Measurements from ENCODE around the gene HS1BP3. TPM values are rescaled to one million over a fixed set of nuclear protein-coding genes. Genes with fewer than 3 reads are reported as not detected.
A peak's percentile ranks its signal among the peaks of the same experiment; 100 is the strongest.

Gene HS1BP3
- total RNA-seq, 1 experiment from 2014 or later: 17.1 TPM

DNA sequence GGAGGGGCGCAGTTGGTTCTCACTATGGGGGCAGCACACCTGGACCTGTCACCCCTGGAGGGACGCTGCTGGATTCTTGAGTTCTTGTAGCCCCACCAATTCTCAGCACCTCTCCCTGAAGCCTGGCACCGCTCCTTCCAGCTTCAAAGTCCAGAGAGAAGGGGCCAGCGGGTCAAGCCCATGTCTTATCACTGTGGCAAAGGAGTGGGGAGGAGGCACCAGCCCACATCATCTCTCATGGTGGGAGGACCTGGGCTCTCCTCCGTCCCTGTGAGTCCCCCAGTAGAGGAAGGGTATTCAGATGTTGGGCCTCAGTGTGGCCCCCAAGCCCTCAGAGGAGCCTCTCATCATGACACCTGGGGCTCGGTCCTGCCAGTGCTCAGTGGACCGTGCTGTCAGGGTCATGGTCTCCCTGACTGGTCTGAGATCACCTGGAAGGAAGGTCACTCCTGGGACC is 67.4 kb downstream of the HS1BP3 start:
- POLR2A ChIA-PET: interaction anchor here (2.1 kb wide), 1 partner anchor 136 kb away, joined by 7 read pairs; the partner anchor contains the start of gene RHOB
- DNase-seq (ENCODE audit: low read depth, low spot score): no peak

More for the DNA sequence above, 67.4 kb downstream of the HS1BP3 start:
- Histone ChIP-seq H4K20me1 (ENCODE audit: insufficient read depth) (no peaks in the 10 kb centered on the region), H3K36me3 (ENCODE audit: control insufficient read depth in 1 of 2, insufficient read depth in 2 of 2, low read length in 2 of 2) (no peaks in the 10 kb centered on the region), H3K4me3 (replicated peaks in 1 of 2; ENCODE audit: low read depth in 1 of 2, low read length in 2 of 2) (no peak overlapping the region), H3K27ac (ENCODE audit: low read depth, low read length) (peak overlapping the region; percentile 89), H3K4me1 (ENCODE audit: control insufficient read depth in 1 of 2, insufficient read depth in 2 of 2, low read length in 2 of 2) (peaks cover 56 to 65% of the 10 kb centered on the region in 2 experiments), H3K27me3 (ENCODE audit: insufficient read depth, low read length) (no peaks in the 10 kb centered on the region), H3K9me3 (ENCODE audit: control insufficient read depth in 1 of 2, insufficient read depth in 1 of 2, low read depth in 1 of 2, low read length in 2 of 2) (peaks cover 0 to 5% of the 10 kb centered on the region in 2 experiments; a peak in 1 of 4 replicates), H3K9me2 (ENCODE audit: insufficient read depth) (no peaks in the 10 kb centered on the region), H3K9ac (ENCODE audit: low read length) (peak overlapping the region; percentile 54), H3K4me2 (ENCODE audit: low read length) (peak overlapping the region; percentile 87), H3K79me2 (ENCODE audit: insufficient read depth, low read length) (no peaks in the 10 kb centered on the region), H2AFZ (ENCODE audit: low read depth, low read length, poor library complexity, severe bottlenecking) (no peak overlapping the region)
- no TSS peak for BruUV-seq (replicated peaks)
- CTCF ChIA-PET: no interaction called here
- no peak for ATAC-seq
- intact Hi-C loops (cut with micrococcal nuclease): no loop called here
- TF ChIP-seq FOSL1 (IDR thresholded peaks at IDR 0.05; ENCODE audit: low read depth) (no peak), POLR2A (IDR thresholded peaks at IDR 0.05; ENCODE audit: borderline replicate concordance, extremely low read depth, insufficient read depth, insufficient read length) (no peak), ATF3 (IDR thresholded peaks at IDR 0.05) (no peak), TCF7L2 (IDR thresholded peaks at IDR 0.05; ENCODE audit: borderline replicate concordance, extremely low read depth, insufficient read depth, insufficient read length) (no peak), CBX3 (IDR thresholded peaks at IDR 0.05; ENCODE audit: low read depth) (no peak), POLR2AphosphoS5 (IDR thresholded peaks at IDR 0.05; ENCODE audit: low read depth, low read length) (no peak), ZNF274 (IDR thresholded peaks at IDR 0.05; ENCODE audit: low read depth, low read length) (no peak), EZH2phosphoT487 (IDR thresholded peaks at IDR 0.05; ENCODE audit: borderline replicate concordance) (no peak), ZBTB33 (IDR thresholded peaks at IDR 0.05; ENCODE audit: extremely low read depth, insufficient replicate concordance, low read length) (no peak), EGR1 (IDR thresholded peaks at IDR 0.05; ENCODE audit: low read depth) (no peak), CTCF (IDR thresholded peaks at IDR 0.05 in 2 of 3, conservative IDR thresholded peaks at IDR 0.05 in 1 of 3; ENCODE audit: borderline replicate concordance in 1 of 3, insufficient read depth in 1 of 3, low read depth in 2 of 3, low read length in 2 of 3) (no peak), ZFX (IDR thresholded peaks at IDR 0.05) (no peak), SRF (IDR thresholded peaks at IDR 0.05; ENCODE audit: low read depth) (no peak), EZH2 (IDR thresholded peaks at IDR 0.05) (no peak), ELF1 (IDR thresholded peaks at IDR 0.05; ENCODE audit: borderline replicate concordance, low read depth) (no peak), RAD21 (IDR thresholded peaks at IDR 0.05; ENCODE audit: low read depth) (no peak)
- TF ChIP-seq, protein P1, sequence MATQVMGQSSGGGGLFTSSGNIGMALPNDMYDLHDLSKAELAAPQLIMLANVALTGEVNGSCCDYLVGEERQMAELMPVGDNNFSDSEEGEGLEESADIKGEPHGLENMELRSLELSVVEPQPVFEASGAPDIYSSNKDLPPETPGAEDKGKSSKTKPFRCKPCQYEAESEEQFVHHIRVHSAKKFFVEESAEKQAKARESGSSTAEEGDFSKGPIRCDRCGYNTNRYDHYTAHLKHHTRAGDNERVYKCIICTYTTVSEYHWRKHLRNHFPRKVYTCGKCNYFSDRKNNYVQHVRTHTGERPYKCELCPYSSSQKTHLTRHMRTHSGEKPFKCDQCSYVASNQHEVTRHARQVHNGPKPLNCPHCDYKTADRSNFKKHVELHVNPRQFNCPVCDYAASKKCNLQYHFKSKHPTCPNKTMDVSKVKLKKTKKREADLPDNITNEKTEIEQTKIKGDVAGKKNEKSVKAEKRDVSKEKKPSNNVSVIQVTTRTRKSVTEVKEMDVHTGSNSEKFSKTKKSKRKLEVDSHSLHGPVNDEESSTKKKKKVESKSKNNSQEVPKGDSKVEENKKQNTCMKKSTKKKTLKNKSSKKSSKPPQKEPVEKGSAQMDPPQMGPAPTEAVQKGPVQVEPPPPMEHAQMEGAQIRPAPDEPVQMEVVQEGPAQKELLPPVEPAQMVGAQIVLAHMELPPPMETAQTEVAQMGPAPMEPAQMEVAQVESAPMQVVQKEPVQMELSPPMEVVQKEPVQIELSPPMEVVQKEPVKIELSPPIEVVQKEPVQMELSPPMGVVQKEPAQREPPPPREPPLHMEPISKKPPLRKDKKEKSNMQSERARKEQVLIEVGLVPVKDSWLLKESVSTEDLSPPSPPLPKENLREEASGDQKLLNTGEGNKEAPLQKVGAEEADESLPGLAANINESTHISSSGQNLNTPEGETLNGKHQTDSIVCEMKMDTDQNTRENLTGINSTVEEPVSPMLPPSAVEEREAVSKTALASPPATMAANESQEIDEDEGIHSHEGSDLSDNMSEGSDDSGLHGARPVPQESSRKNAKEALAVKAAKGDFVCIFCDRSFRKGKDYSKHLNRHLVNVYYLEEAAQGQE (IDR thresholded peaks at IDR 0.05; ENCODE audit: low read depth): no peak
- TF ChIP-seq, protein P2, sequence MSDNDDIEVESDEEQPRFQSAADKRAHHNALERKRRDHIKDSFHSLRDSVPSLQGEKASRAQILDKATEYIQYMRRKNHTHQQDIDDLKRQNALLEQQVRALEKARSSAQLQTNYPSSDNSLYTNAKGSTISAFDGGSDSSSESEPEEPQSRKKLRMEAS (IDR thresholded peaks at IDR 0.05): no peak
- RAD21 ChIA-PET (ENCODE audit: low non-redundant PET in 1 of 2, low total read pairs in 2 of 2, uncharacterized antibody in 2 of 2, unreplicated experiment in 2 of 2): no interaction called here

Data from HCT116 (cell line).